HL-60/S4 treated with retinoic acid at 250 ng/mL for 4 days and 3 days (cell line): ENCODE data around the gene GIMAP7.
"Not testable (repeated sequence)": the region's sequence is repeated elsewhere in the genome, so short reads cannot be mapped to it uniquely, and the experiment has no call there.

ENCODE experiments used
- in situ Hi-C: fragments of 300-500 bp; cut with MboI; formaldehyde crosslinking; loops from 2 replicates; pipeline ENCODE4 v1.7.0; 2022; ENCODE audit warnings: low sequenced_read_pairs

The GIMAP7 gene

GRCh38 chr7:150511048-150511447, 3.6 kb upstream of the GIMAP7 start:
- in situ Hi-C loops: no loop called here

GRCh38 chr7:150513758-150514157, 914 bp upstream of the GIMAP7 start:
- in situ Hi-C loops: no loop called here

GRCh38 chr7:150515248-150516147, 826 bp downstream of the GIMAP7 start:
- in situ Hi-C loops: no loop called here

- in situ Hi-C loops: no loop called here
Measured at GRCh38 chr7:150516956-150517745, 2.5 kb downstream of the GIMAP7 start.

- in situ Hi-C loops: no loop called here
Measured at GRCh38 chr7:150519310-150519709, 4.6 kb downstream of the GIMAP7 start.

- in situ Hi-C loops: no loop called here
Measured at GRCh38 chr7:150520145-150520544, 5.5 kb downstream of the GIMAP7 start.

- in situ Hi-C loops: not testable (repeated sequence)
Measured at GRCh38 chr7:150522931-150523330, 8.3 kb downstream of the GIMAP7 start.

GRCh38 chr7:150524018-150524417, 9.3 kb downstream of the GIMAP7 start:
- in situ Hi-C loops: no loop called here

GRCh38 chr7:150531704-150532103, 17.0 kb downstream of the GIMAP7 start:
- in situ Hi-C loops: no loop called here

- in situ Hi-C loops: no loop called here
Measured at GRCh38 chr7:150538259-150538658, 23.6 kb downstream of the GIMAP7 start.

- in situ Hi-C loops: no loop called here
Measured at GRCh38 chr7:150553163-150553562, 38.5 kb downstream of the GIMAP7 start.

- in situ Hi-C loops: no loop called here
Measured at GRCh38 chr7:150556521-150557138, 42.0 kb downstream of the GIMAP7 start.

- in situ Hi-C loops: no loop called here
Measured at GRCh38 chr7:150560486-150560885, 45.8 kb downstream of the GIMAP7 start.

GRCh38 chr7:150562919-150563318, 48.2 kb downstream of the GIMAP7 start:
- in situ Hi-C loops: no loop called here

- in situ Hi-C loops: no loop called here
Measured at GRCh38 chr7:150564006-150564405, 49.3 kb downstream of the GIMAP7 start.

- in situ Hi-C loops: no loop called here
Measured at GRCh38 chr7:150564566-150564965, 49.9 kb downstream of the GIMAP7 start.

GRCh38 chr7:150565239-150565638, 50.6 kb downstream of the GIMAP7 start:
- in situ Hi-C loops: no loop called here

GRCh38 chr7:150566123-150566522, 51.5 kb downstream of the GIMAP7 start:
- in situ Hi-C loops: no loop called here

- in situ Hi-C loops: no loop called here
Measured at GRCh38 chr7:150566572-150566971, 51.9 kb downstream of the GIMAP7 start.

- in situ Hi-C loops: no loop called here
Measured at GRCh38 chr7:150567169-150567568, 52.5 kb downstream of the GIMAP7 start, which contains the start of gene GIMAP4. GIMAP4 (plus strand) TSS chr7:150567390; CDS start chr7:150569902, 2,512 bp downstream.

- in situ Hi-C loops: no loop called here
Measured at GRCh38 chr7:150567871-150568301, 53.2 kb downstream of the GIMAP7 start.
